ENCODE results near the gene GPM6B.
"Not testable (repeated sequence)": the region's sequence is repeated elsewhere in the genome, so short reads cannot be mapped to it uniquely, and the experiment has no call there.

Gene GPM6B

DNA sequence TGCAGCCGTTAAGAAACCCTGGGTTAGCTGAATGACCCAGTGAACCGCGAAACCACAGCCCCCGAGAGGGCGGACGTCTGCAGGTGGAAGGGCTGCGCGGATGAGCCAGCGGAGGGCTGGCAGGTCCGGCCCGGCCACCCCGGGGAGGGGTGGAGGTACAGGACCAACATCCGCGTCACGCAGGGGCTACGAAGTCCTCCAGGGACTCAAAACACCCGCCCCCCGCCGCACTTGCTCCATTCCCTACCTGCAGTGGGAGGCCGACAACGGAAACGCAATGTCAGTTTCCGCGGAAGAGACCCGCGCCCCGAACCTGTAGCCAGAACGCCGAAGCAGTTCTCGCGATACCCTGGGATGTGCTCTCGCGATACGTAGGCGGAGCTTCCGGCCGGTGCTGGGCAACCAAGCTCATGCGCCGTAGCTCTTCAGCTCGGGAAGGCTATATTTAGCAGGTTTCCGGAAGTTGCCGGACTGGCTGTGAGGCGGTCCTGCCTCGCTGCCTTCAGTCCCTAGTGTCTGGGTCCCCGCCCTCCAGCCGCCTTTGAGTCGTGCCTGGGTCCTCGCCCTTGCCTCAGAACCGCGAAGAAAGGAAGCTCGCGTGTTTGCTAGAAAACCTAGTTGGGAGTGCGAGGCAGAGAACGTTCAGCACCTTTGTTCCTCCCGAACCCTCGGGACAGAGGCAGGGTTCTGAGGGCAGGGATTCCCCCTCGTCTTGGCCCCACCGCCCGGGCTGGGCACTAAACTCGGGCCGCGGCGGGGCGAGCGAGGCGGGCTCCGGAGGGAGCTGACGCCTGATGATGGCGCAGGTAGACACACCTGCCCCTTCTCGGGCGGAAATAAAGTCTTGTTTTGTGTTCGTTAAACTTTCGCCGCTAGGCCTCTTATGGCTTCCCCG is 82.4 kb downstream of the GPM6B start, which contains the start of the genes OFD1 and TRAPPC2:
TSS of gene OFD1 (plus strand) at position 471 of the 895 bp plus-strand sequence. CDS start at position 795, 324 bp downstream.
TSS of gene TRAPPC2 (minus strand) at position 343 of the 895 bp plus-strand sequence. CDS start 14,657 bp downstream, outside the sequence.
- in situ Hi-C loops (cut with MboI; ENCODE audit: low sequenced_read_pairs), result no loop called here

- in situ Hi-C loops (cut with MboI; ENCODE audit: low sequenced_read_pairs), result no loop called here
These were observed 83.4 kb downstream of the GPM6B start for GRCh38 chrX:13733506-13733905.

DNA sequence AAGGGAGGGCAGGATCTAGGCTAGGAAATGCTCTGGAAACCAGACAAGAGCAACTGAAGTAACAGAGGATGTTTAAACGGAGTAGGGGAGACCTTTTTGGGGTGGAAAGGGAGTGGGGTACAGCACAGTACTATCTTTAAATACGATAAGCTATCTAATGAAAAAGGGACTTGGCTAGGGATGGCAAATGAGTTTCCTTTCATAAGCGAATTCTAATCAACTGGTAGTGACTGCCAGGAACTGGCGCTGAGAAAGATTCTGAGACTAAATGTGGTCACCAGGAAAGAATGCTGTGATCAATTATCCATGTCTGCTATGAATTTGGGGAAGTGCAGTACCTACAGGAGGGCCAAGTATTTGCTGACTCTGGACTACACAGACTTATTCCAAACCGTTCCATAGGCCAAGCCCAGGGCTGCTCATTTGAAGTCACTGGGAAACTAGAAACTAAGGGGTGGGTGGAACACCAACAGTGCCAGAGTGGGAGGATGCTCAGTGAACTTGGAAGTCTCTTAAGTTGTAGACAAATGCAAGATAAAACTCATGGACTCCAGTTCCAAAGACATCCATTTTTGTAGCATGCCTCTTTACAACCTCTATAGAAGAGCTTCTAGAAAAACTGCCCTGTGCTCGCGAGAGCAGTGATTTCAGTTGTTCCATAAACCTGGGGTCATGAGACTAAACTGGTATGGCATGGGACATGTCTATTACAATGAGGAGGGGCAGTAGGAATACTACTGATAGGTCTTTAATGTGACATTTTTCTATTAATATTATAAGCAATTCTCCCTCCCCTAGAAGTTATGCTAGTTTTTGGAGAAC is 84.4 kb downstream of the GPM6B start:
- in situ Hi-C loops (cut with MboI; ENCODE audit: low sequenced_read_pairs), result no loop called here

DNA sequence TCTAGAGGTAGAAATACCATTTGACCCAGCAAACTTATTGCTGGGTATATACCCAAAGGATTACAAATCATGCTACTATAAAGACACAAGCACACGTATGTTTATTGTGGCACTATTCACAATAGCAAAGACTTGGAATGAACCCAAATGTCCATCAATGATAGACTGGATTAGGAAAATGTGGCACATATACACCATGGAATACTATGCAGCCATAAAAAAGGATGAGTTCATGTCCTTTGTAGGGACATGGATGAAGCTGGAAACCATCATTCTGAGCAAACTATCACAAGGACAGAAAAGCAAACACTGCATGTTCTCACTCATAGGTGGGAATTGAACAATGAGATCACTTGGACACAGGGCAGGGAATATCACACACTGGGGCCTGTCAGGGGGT is 86.4 kb downstream of the GPM6B start:
- in situ Hi-C loops (cut with MboI; ENCODE audit: low sequenced_read_pairs), result not testable (repeated sequence)

DNA sequence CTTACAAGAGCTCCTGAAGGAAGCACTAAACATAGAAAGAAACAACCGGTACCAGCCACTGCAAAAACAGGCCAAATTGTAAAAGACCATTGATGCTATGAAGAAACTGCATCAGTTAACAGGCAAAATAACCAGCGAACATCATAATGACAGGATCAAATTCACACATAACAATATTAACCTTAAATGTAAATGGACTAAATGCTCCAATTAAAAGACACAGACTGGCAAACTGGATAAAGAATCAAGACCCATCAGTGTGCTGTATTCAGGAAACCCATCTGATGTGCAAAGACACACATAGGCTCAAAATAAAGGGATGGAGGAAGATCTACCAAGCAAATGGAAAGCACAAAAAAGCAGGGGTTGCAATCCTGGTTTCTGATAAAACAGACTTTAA is 90.3 kb downstream of the GPM6B start:
- in situ Hi-C loops (cut with MboI; ENCODE audit: low sequenced_read_pairs), result not testable (repeated sequence)

DNA sequence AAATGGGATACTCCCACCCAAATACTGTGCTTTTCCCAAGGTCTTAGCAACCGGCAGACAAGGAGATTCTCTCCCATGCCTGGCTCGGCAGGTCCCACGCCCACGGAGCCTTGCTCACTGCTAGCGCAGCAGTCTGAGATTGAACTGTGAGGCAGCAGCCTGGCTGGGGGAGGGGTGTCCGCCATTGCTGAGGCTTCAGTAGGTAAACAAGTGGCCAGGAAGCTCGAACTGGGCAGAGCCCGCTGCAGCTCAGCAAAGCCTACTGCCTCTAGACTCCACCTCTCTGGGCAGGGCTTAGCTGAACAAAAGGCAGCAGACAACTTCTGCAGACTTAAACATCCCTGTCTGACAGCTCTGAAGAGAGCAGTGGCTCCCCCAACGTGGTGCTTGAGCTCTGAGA is 92.0 kb downstream of the GPM6B start:
- in situ Hi-C loops (cut with MboI; ENCODE audit: low sequenced_read_pairs), result not testable (repeated sequence)

- in situ Hi-C loops (cut with MboI; ENCODE audit: low sequenced_read_pairs), result no loop called here
These were observed 94.9 kb downstream of the GPM6B start for GRCh38 chrX:13721819-13722519.

GRCh38 chrX:13721371-13721770 is 95.5 kb downstream of the GPM6B start:
- in situ Hi-C loops (cut with MboI; ENCODE audit: low sequenced_read_pairs), result no loop called here

All from HL-60/S4 treated with retinoic acid at 250 ng/mL for 4 days and 3 days (cell line).